PC-9 (cell line): ENCODE data around the gene CD8B.

Experiments used
- CTCF ChIP-seq: fragments of 200-600 bp; sonication (generic); conservative IDR thresholded peaks from 2 replicates; pipeline ENCODE4 v1.6.1; 2017; ENCODE audit warnings: mixed run types, antibody characterized with exemption, mild to moderate bottlenecking, moderate library complexity
- EZH2 ChIP-seq: fragments of 200-600 bp; sonication (generic); IDR thresholded peaks from 2 replicates; pipeline ENCODE4 v1.8.0; 2017; ENCODE audit warnings: antibody characterized with exemption, low read depth

GRCh38 chr2:86770816-86771301 is 90.8 kb downstream of the CD8B start:
- no peak for TF ChIP-seq CTCF
- TF ChIP-seq EZH2, result no peak
